Measurements from ENCODE around the gene PHOSPHO1. TPM values are rescaled to one million over a fixed set of nuclear protein-coding genes. Genes with fewer than 3 reads are reported as not detected.

Gene PHOSPHO1
- total RNA-seq, 1 experiment from 2014 or later = 0.54 TPM

DNA sequence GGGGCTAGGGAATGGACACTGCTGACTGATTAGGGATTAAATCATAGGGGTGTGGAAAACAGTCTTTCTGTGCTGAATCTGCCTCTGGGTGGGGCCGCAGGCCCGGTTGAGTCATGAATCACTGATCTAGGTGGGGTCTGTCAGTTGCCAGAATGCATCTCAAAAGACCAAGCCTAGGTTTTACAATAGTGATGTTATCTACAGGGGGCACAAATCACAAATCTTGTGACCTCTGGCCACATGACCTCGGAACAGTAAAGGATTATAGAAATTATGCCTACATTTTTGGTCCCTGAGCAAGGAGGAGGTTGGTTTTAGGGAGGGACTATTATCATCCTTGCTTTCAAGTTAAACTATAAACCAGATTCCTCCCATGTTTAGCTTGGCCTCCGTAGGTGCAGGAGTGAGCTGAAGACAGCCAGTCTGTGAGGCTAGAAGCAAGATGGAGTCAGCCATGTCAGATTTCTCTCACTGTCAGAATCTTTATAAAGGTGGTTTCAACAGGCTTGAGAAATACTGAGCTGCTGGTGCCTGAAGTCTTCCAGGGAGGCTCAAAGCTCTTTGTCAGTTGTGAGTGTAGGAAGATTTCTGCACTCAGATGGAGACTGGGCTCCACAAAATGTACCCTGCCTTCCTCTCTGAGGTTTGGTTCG lies 33.1 kb downstream of the PHOSPHO1 start:
- BruUV-seq (replicated peaks) = no TSS peak
- no peak for DNase-seq (ENCODE audit: low read depth, low spot score)

DNA sequence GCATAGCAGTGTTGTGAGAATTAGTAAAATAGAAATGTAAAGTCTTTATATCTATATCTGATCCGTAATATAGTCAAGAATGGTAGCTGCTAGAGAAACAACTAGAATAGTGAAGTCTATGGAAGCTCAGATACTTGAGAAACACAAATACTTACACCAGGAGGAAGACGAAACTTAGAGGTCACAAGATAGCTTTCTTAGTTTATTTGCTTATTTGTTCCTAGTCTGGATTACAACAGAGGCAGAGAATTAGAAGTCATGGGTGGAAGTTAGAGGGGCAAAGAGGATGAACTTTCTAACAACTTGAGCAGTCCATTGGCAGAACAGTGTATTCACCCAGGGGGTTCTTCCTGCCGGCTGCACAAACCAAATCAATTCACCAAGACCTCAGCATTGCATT lies 34.1 kb downstream of the PHOSPHO1 start:
- Histone ChIP-seq H3K27ac (ENCODE audit: low read length) (no peak overlapping the region), H3K4me3 (ENCODE audit: low read depth in 2 of 2, low read length in 2 of 2) (no peak overlapping the region), H3K27me3 (ENCODE audit: control insufficient read depth, insufficient read depth, low read length) (no peaks in the 10 kb centered on the region), H3K9me3 (ENCODE audit: control insufficient read depth, insufficient read depth, low read depth, low read length) (no peaks in the 10 kb centered on the region), H3K36me3 (ENCODE audit: control insufficient read depth, insufficient read depth, low read length) (no peaks in the 10 kb centered on the region), H3K4me1 (ENCODE audit: control insufficient read depth, insufficient read depth, low read length) (peaks cover 5% of the 10 kb centered on the region; the same call in 1 of the 2 replicates)
- ChIA-PET CTCF (no interaction called here), POLR2A (no interaction called here)
- in situ Hi-C loops (cut with HindIII; ENCODE audit: low pct_unique_long_range_greater_than_20kb, low sequenced_read_pairs) = no loop called here
- ATAC-seq (no peak), DNase-seq (ENCODE audit: low read depth, low spot score) (no peak)
- intact Hi-C loops (cut with micrococcal nuclease; ENCODE audit: unreplicated experiment) = no loop called here
- BruUV-seq (replicated peaks) = no TSS peak
- TF ChIP-seq, protein P1, sequence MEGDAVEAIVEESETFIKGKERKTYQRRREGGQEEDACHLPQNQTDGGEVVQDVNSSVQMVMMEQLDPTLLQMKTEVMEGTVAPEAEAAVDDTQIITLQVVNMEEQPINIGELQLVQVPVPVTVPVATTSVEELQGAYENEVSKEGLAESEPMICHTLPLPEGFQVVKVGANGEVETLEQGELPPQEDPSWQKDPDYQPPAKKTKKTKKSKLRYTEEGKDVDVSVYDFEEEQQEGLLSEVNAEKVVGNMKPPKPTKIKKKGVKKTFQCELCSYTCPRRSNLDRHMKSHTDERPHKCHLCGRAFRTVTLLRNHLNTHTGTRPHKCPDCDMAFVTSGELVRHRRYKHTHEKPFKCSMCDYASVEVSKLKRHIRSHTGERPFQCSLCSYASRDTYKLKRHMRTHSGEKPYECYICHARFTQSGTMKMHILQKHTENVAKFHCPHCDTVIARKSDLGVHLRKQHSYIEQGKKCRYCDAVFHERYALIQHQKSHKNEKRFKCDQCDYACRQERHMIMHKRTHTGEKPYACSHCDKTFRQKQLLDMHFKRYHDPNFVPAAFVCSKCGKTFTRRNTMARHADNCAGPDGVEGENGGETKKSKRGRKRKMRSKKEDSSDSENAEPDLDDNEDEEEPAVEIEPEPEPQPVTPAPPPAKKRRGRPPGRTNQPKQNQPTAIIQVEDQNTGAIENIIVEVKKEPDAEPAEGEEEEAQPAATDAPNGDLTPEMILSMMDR (IDR thresholded peaks at IDR 0.05) = no peak
- TF ChIP-seq POLR2AphosphoS5 (IDR thresholded peaks at IDR 0.05; ENCODE audit: low read depth, low read length) = no peak
- TF ChIP-seq TCF7L2 (IDR thresholded peaks at IDR 0.05; ENCODE audit: low read depth, low read length) = no peak
- no peak for TF ChIP-seq SIN3A (IDR thresholded peaks at IDR 0.05; ENCODE audit: borderline replicate concordance, insufficient read depth, low read depth, low read length)
- TF ChIP-seq, protein P2, sequence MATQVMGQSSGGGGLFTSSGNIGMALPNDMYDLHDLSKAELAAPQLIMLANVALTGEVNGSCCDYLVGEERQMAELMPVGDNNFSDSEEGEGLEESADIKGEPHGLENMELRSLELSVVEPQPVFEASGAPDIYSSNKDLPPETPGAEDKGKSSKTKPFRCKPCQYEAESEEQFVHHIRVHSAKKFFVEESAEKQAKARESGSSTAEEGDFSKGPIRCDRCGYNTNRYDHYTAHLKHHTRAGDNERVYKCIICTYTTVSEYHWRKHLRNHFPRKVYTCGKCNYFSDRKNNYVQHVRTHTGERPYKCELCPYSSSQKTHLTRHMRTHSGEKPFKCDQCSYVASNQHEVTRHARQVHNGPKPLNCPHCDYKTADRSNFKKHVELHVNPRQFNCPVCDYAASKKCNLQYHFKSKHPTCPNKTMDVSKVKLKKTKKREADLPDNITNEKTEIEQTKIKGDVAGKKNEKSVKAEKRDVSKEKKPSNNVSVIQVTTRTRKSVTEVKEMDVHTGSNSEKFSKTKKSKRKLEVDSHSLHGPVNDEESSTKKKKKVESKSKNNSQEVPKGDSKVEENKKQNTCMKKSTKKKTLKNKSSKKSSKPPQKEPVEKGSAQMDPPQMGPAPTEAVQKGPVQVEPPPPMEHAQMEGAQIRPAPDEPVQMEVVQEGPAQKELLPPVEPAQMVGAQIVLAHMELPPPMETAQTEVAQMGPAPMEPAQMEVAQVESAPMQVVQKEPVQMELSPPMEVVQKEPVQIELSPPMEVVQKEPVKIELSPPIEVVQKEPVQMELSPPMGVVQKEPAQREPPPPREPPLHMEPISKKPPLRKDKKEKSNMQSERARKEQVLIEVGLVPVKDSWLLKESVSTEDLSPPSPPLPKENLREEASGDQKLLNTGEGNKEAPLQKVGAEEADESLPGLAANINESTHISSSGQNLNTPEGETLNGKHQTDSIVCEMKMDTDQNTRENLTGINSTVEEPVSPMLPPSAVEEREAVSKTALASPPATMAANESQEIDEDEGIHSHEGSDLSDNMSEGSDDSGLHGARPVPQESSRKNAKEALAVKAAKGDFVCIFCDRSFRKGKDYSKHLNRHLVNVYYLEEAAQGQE (IDR thresholded peaks at IDR 0.05; ENCODE audit: insufficient read depth in 1 of 2, low read depth in 2 of 2, low read length in 1 of 2) = no peak

More for the DNA sequence above, 33.1 kb downstream of the PHOSPHO1 start:
- H3K4me1 ChIP-seq (ENCODE audit: control insufficient read depth, insufficient read depth, low read length) = peaks cover 4% of the 10 kb centered on the region; the same call in 1 of the 2 replicates
- in situ Hi-C loops (cut with HindIII; ENCODE audit: low pct_unique_long_range_greater_than_20kb, low sequenced_read_pairs) = no loop called here
- no peaks in the 10 kb centered on the region for H3K27me3 ChIP-seq (ENCODE audit: control insufficient read depth, insufficient read depth, low read length)
- TF ChIP-seq TCF7L2 (IDR thresholded peaks at IDR 0.05; ENCODE audit: low read depth, low read length) (no peak), POLR2AphosphoS5 (IDR thresholded peaks at IDR 0.05; ENCODE audit: low read depth, low read length) (no peak), SIN3A (IDR thresholded peaks at IDR 0.05; ENCODE audit: borderline replicate concordance, insufficient read depth, low read depth, low read length) (no peak)
- TF ChIP-seq, protein P2 (IDR thresholded peaks at IDR 0.05; ENCODE audit: insufficient read depth in 1 of 2, low read depth in 2 of 2, low read length in 1 of 2) = no peak
- TF ChIP-seq, protein P1 (IDR thresholded peaks at IDR 0.05) = no peak
- POLR2A ChIA-PET = no interaction called here
- H3K27ac ChIP-seq (ENCODE audit: low read length) = no peak overlapping the region
- CTCF ChIA-PET = no interaction called here
- intact Hi-C loops (cut with micrococcal nuclease; ENCODE audit: unreplicated experiment) = no loop called here
- no peak for ATAC-seq
- H3K4me3 ChIP-seq (ENCODE audit: low read depth in 2 of 2, low read length in 2 of 2) = no peak overlapping the region
- no peaks in the 10 kb centered on the region for H3K36me3 ChIP-seq (ENCODE audit: control insufficient read depth, insufficient read depth, low read length)
- no peaks in the 10 kb centered on the region for H3K9me3 ChIP-seq (ENCODE audit: control insufficient read depth, insufficient read depth, low read depth, low read length)

Data from Panc1 (cell line).